SU-DHL-6 (cell line): ENCODE data around the gene LUZP1.

Experiments
- H2AFZ ChIP-seq: fragments of 200-600 bp; sonication (generic); 2 replicates; pipeline ENCODE4 v1.6.1; 2014; ENCODE audit warnings: low read depth, mild to moderate bottlenecking, moderate library complexity, mixed read lengths, antibody characterized with exemption, low read length; ENCODE audit not compliant: severe bottlenecking
- H3F3A ChIP-seq: fragments of 200-600 bp; shearing (Covaris generic); 2 replicates; pipeline ENCODE4 v1.6.0; 2016; ENCODE audit warnings: antibody characterized with exemption, mild to moderate bottlenecking; ENCODE audit not compliant: insufficient read depth
- H3K27ac ChIP-seq: fragments of 200-600 bp; sonication (generic); 2 replicates; pipeline ENCODE4 v1.5.1; 2016; ENCODE audit warnings: low read depth, mild to moderate bottlenecking, low read length, moderate library complexity, mixed read lengths
- H3K27me3 ChIP-seq: fragments of 200-600 bp; sonication (generic), shearing (Covaris generic); 2 replicates; pipeline ENCODE4 v1.6.0; 2014; ENCODE audit warnings: mild to moderate bottlenecking, low read length
- H3K36me3 ChIP-seq: fragments of 200-600 bp; sonication (generic); 2 replicates; pipeline ENCODE4 v1.6.1; 2014; ENCODE audit warnings: mild to moderate bottlenecking, low read length, mixed read lengths
- H3K4me2 ChIP-seq: fragments of 300-600, 200-600 bp; shearing (Covaris generic), sonication (generic); 2 replicates; pipeline ENCODE4 v1.6.0; 2014; ENCODE audit warnings: low read length, low read depth, mild to moderate bottlenecking; ENCODE audit not compliant: poor library complexity, severe bottlenecking
- H3K4me3 ChIP-seq: fragments of 200-600 bp; sonication (generic); 2 replicates; pipeline ENCODE4 v1.5.1; 2014; ENCODE audit warnings: antibody characterized with exemption, low read length, mild to moderate bottlenecking, mixed read lengths; ENCODE audit not compliant: insufficient read depth, poor library complexity, severe bottlenecking
- H3K79me2 ChIP-seq: fragments of 200-600 bp; sonication (generic); 2 replicates; pipeline ENCODE4 v1.6.1; 2014; ENCODE audit warnings: mild to moderate bottlenecking, low read length, moderate library complexity; ENCODE audit not compliant: insufficient read depth
- H3K9ac ChIP-seq: fragments of 200-600 bp; sonication (generic); 2 replicates; pipeline ENCODE4 v1.7.0; 2014; ENCODE audit warnings: mild to moderate bottlenecking, low read length
- H3K9me2 ChIP-seq: fragments of 200-600 bp; sonication (generic); replicated peaks from 2 replicates; pipeline ENCODE4 v1.6.1; 2014; ENCODE audit warnings: low read length; ENCODE audit not compliant: insufficient read depth
- H3K9me3 ChIP-seq: fragments of 200-600 bp; sonication (generic); 2 replicates; pipeline ENCODE4 v1.6.1; 2014; ENCODE audit warnings: low read length, mixed read lengths; ENCODE audit not compliant: insufficient read depth
- H4K20me1 ChIP-seq: fragments of 200-600 bp; sonication (generic); 2 replicates; pipeline ENCODE4 v1.6.1; 2014; ENCODE audit warnings: low read depth, mild to moderate bottlenecking, antibody characterized with exemption, low read length, moderate library complexity, mixed read lengths
- EZH2phosphoT487 ChIP-seq: fragments of 200-600 bp; sonication (generic), shearing (Covaris generic); conservative IDR thresholded peaks from 2 replicates; pipeline ENCODE4 v1.6.1; 2018; ENCODE audit warnings: mild to moderate bottlenecking, antibody characterized with exemption, low read length, moderate library complexity, mixed read lengths
- TF ChIP-seq, protein P1 (sequence below): fragments of 200-600 bp; sonication (generic); IDR thresholded peaks from one replicate; pipeline ENCODE4 v1.5.1; 2017; ENCODE audit warnings: antibody characterized with exemption, mild to moderate bottlenecking, low read length, moderate library complexity; ENCODE audit not compliant: insufficient read depth, poor library complexity, severe bottlenecking

LUZP1 gene

GRCh38 chr1:23198373-23198772, 29.7 kb upstream of the LUZP1 start:
- TF ChIP-seq, protein P1, sequence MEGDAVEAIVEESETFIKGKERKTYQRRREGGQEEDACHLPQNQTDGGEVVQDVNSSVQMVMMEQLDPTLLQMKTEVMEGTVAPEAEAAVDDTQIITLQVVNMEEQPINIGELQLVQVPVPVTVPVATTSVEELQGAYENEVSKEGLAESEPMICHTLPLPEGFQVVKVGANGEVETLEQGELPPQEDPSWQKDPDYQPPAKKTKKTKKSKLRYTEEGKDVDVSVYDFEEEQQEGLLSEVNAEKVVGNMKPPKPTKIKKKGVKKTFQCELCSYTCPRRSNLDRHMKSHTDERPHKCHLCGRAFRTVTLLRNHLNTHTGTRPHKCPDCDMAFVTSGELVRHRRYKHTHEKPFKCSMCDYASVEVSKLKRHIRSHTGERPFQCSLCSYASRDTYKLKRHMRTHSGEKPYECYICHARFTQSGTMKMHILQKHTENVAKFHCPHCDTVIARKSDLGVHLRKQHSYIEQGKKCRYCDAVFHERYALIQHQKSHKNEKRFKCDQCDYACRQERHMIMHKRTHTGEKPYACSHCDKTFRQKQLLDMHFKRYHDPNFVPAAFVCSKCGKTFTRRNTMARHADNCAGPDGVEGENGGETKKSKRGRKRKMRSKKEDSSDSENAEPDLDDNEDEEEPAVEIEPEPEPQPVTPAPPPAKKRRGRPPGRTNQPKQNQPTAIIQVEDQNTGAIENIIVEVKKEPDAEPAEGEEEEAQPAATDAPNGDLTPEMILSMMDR, result no peak
- no peak for TF ChIP-seq EZH2phosphoT487
- Histone ChIP-seq H3F3A (no peaks in the 10 kb centered on the region), H3K27ac (no peak overlapping the region), H2AFZ (no peak overlapping the region), H3K27me3 (0 out of 2 replicates have a peak, but pooled peaks cover 3% of the 10 kb centered on the region), H3K9ac (no peak overlapping the region), H3K4me2 (no peak overlapping the region), H3K79me2 (no peaks in the 10 kb centered on the region), H3K9me2 (no peaks in the 10 kb centered on the region), H3K4me3 (no peak overlapping the region), H3K36me3 (no peaks in the 10 kb centered on the region), H3K9me3 (no peaks in the 10 kb centered on the region), H4K20me1 (no peaks in the 10 kb centered on the region)

DNA sequence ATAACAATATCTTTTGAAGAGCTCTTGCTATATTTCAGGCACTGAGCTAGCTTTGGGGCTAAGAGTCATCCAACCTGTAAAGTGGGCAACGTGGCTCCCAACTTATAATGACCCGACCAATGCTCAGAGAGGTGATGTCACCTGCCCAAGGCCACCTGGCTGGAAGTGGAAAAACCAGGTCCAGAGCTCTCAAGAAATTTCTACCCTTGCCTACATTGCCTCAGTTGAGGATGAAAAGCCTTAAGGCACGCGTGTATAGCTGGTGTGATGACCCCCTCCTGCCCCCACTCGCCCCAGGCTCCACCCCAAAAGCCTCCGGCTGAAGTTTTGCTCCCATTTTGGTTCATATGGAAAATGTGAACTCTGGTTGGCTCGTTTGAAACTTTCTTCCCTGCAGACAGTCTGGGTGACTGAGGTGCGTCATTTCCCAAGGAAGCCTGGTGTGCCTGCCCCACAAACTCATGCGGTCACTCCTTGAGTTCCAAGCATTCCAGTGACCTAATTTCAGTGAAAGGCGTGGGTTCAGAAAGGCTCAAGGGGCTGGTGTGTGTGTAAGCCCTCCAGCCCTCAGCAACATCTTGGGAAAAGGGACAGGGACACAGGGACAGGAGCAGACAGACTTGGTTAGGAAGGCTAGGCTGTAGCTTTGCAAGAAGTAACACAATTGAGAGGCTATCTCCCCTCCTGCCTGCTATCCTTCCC, 28.1 kb upstream of the LUZP1 start:
- Histone ChIP-seq H3F3A (no peaks in the 10 kb centered on the region), H3K27ac (no peak overlapping the region)

GRCh38 chr1:23194119-23194984, 25.7 kb upstream of the LUZP1 start:
- TF ChIP-seq, protein P1, result no peak
- TF ChIP-seq EZH2phosphoT487, result no peak
- no peaks in the 10 kb centered on the region for H3F3A ChIP-seq
- no peaks in the 10 kb centered on the region for H3K9me3 ChIP-seq
- no peak overlapping the region for H3K9ac ChIP-seq
- no peaks in the 10 kb centered on the region for H3K36me3 ChIP-seq
- H3K79me2 ChIP-seq, result no peaks in the 10 kb centered on the region
- no peak overlapping the region for H2AFZ ChIP-seq
- H3K4me2 ChIP-seq, result no peak overlapping the region
- H3K9me2 ChIP-seq, result no peaks in the 10 kb centered on the region
- no peaks in the 10 kb centered on the region for H4K20me1 ChIP-seq
- H3K4me3 ChIP-seq, result no peak overlapping the region
- 0 out of 2 replicates have a peak, but pooled peaks cover 3% of the 10 kb centered on the region for H3K27me3 ChIP-seq
- no peak overlapping the region for H3K27ac ChIP-seq

More for the DNA sequence above, 28.1 kb upstream of the LUZP1 start:
- no peak overlapping the region for H3K4me3 ChIP-seq
- no peaks in the 10 kb centered on the region for H3K9me3 ChIP-seq
- no peak for TF ChIP-seq EZH2phosphoT487
- TF ChIP-seq, protein P1, result no peak
- no peak overlapping the region for H2AFZ ChIP-seq
- H3K9me2 ChIP-seq, result no peaks in the 10 kb centered on the region
- no peaks in the 10 kb centered on the region for H3K36me3 ChIP-seq
- no peaks in the 10 kb centered on the region for H3K79me2 ChIP-seq
- H3K4me2 ChIP-seq, result no peak overlapping the region
- no peak overlapping the region for H3K9ac ChIP-seq
- H4K20me1 ChIP-seq, result no peaks in the 10 kb centered on the region
- 0 out of 2 replicates have a peak, but pooled peaks cover 3% of the 10 kb centered on the region for H3K27me3 ChIP-seq
